GM19043 (cell line): ENCODE results near the gene GAS6.
"Not testable (repeated sequence)": the region's sequence is repeated elsewhere in the genome, so short reads cannot be mapped to it uniquely, and the experiment has no call there.

Experiments used
- ATAC-seq: cut with Tn5 transposase; IDR thresholded peaks from one replicate; pipeline ENCODE4 v1.9.1; 2021; ENCODE audit warnings: low read depth; ENCODE audit not compliant: unreplicated experiment

GAS6 gene

DNA sequence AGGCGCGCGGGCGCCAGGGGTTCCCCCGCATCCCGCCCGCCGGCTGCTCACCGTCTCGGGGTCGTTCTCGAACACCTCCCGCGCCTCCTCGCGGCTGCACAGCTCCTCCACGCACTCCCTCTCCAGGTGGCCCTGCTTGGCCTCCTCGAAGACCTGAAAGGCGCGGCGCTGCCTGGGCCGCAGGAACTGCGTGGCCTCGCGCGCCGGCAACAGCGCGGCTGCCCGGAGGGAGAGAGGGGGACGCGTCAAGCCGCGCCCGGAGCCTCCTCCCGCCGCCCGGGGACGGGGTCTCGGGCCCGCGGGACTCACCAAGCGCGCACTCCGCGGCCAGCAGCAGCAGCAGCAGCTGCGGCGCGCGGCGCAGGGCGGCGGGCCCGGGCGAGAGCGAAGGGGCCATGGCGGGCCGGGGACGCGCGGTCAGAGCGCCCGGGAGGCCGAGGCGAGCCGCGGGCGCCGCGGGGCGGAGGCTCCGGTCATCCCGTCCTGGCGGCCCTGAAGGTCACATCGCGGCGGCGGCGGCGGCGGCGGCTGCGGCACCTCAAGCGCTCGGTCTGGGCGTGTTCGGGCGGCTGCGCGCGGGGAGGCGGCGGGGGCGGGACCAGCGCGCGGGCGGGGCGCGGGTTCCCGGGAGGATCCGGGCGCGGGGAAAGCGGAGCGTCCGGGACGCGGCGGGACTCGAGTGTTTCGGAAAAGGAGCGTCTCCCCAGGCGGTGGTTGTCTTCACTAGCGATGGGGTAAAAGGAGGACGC is at the start of gene GAS6:
Gene GAS6 (minus strand): TSS at position 553 of the 749 bp plus-strand sequence. CDS start 156 bp downstream, at position 397.
- ATAC-seq: no peak

DNA sequence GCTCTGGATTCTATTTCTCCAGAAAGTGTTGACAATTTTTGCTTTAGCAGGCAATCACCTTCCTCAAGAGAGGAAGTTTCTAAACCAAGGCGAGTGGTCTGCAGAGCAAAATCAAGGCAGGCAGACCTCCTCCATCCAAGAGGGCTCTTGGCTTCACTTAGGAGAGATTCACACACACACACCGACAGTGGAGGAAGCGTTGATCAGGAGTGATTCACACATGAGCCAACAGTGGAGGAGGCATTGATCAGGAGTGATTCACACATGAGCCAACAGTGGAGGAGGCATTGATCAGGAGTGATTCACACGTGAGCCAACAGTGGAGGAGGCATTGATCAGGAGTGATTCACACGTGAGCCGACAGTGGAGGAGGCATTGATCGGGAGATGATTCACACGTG is 49.5 kb upstream of the GAS6 start:
- not testable (repeated sequence) for ATAC-seq

DNA sequence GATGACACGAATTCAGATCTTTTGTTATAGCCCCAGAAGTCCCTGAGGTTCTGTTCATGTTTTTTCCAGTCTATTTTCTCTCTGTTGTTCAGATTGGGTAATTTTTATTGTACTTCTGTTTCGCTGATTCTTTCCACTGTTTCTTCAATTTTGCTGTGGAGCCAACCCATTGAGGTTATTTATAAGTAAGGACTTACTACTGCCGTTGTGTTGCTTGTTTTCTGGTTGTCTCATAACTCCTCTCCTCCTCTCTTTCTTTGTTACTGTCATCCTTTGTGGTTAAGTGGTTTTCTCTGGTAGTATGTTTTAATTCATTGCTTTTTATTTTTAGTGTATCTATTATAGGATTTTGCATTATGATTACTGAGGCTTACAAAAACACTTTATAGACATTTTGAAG is 48.7 kb upstream of the GAS6 start:
- no peak for ATAC-seq

DNA sequence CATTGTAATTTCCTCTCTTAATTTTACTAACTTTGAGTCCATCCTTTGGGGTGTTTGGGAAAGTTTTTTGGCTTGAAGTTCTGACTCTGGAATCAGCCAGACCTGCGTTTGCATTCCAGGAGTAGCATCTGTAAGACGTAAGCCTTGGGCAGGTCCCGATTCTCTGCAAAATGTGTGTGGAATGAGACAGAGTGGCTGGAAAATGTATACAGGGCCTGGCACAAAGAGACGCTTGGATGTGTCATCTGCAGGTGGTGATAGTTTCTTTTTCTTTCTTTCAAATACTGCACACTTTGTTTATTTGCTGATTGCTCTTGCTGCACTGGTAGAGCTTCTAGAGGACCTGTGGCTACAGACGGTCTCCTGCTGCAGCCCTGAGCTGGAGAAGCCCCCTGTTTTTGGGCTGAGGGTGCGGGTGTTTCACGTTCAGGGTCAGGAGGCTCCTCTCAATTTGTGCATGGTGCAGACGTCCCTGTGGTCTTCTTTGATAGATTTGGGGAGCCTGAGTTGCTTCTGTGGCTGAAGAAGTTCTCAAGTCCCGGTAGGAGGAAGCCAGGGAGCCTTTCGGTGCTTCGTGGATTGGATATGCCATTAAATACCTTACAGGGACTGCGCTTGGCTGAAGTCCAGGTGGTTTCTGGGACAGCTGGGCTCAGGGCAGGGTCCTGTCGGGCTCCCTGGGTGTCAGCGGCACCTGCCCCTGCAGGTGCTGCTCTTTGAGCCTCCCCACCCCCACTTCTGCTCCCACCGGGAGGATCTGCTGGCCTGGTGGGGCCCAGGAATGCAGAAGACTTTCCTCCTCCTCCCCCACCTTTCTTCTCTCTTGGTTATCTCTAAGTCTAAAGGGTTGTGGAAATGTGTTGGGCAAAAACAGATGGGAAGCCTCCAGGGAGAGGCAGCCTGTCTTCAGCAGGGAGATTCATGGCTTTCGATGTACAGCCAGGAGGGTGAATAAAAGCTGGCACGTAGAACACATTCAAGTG is 44.0 kb upstream of the GAS6 start:
- no peak for ATAC-seq

GRCh38 chr13:113906571-113906970 is 42.7 kb upstream of the GAS6 start:
- no peak for ATAC-seq

- ATAC-seq: no peak
Measured at GRCh38 chr13:113905942-113906341, 42.1 kb upstream of the GAS6 start.

DNA sequence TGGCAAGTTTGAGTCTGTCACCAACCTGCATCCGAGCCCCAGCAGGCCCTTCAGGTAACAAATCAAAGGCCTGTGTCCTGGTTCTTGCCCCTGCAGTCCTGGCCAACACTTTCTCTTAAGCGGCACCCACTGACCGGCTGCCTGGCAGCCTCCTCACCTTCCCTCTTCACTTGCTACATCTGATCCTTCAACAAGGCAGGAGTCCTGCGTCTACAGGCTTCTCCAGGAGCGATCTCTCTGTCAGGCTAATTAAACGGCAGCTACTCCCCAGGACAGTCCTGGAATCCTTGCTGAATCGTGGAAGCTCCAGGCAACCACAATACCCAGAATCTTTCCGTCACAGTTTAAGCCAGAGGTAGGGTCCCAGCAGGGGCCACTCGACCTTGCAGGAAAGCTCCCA is 41.1 kb upstream of the GAS6 start:
- ATAC-seq: no peak

DNA sequence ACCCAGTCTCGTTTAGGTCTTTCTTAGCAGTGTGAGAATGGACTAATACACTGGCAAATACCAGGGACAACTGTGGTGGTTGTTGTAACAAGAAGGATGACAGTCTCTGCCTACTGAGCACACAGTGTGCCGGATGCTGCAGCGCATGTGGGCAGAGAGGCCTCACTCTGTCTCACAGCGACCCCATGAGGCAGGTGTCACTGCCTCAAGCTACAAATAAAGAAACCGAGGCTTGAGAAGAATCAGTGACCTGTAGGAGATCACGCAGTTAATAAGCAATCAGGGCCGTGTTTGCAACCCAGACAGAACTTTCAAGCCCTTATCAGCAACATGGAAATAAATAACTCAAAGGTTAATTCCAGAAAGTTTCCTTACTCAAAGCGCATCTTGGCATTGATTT is 40.5 kb upstream of the GAS6 start:
- no peak for ATAC-seq

DNA sequence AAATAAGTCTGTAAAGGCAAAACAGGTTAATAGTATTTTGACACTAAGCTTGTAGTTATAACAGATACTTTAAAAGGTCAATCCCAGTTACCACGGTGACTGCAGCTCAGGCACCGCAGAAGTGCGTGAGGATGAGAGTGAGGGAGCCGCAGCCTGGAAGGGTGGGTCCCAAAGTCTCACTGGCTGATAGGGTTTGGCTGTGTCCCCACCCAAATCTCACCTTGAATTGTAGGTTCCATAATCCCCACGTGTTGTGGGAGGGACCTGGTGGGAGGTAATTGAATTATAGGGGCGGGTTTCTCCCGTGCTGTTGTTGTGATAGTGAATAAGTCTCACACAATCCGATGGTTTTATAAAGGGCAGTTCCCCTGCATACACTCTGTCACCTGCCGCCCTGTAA is 40.0 kb upstream of the GAS6 start:
- no peak for ATAC-seq

DNA sequence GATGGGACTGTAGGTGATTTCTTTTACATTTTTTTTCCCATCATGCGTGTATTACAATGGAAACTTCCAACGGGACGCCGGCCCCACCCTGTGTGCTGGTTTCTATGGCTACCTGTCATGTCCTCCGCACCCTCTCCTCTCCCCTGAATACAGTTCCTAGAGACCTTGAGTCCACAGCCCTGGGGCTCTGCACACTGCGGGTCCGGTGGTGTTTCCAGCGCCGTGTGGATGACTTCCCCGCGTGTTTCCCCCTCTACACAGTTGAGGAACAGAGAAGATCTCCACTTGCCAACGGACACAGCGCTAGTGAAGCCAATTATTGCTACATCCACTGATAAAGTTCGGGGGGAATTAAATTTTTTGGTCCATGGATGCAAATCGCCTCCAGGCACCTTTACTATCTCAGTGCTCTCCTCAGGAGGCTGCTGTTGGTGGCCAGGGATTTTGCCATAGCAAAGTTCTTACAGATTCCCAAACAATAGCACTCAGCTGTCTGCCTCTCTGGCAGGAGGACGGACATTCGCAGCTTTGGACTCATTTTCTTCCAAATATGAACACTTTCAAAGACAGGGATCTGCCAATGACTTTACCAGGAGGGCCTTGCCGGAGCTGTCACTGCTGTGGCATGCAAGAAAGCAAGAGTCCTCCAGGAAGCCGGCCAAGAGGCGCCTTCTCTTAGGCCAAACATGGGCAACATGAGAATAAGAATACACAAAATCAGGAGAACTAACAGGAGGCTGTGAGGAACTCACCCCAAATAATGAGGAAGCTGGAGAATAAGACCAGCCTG is 39.3 kb upstream of the GAS6 start:
- no peak for ATAC-seq

- ATAC-seq: no peak
Measured at GRCh38 chr13:113902481-113902880, 38.6 kb upstream of the GAS6 start.

GRCh38 chr13:113901642-113902041 is 37.8 kb upstream of the GAS6 start:
- no peak for ATAC-seq

- no peak for ATAC-seq
Measured at GRCh38 chr13:113901231-113901630, 37.4 kb upstream of the GAS6 start.

- no peak for ATAC-seq
Measured at GRCh38 chr13:113900646-113901045, 36.8 kb upstream of the GAS6 start.

DNA sequence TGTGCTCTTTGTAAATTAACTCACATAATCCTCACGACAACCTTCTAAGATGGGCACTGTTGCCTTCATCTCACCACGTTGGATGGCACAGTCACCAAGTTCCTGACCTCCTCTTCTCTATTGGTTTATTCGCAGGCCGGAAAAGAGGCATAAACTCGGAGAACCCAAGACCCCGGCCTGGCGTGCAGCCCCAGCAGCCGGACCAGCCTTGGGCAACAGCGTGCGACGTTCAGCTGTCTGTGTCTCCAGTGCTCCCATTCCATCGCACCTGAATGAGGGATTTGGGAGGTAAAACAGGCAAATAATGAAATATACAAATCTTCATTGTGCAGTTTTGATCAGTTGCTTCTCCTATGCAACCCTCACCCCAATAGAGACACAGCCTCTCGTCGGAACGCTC is 34.5 kb upstream of the GAS6 start:
- no peak for ATAC-seq

GRCh38 chr13:113897966-113898365 is 34.1 kb upstream of the GAS6 start:
- no peak for ATAC-seq

DNA sequence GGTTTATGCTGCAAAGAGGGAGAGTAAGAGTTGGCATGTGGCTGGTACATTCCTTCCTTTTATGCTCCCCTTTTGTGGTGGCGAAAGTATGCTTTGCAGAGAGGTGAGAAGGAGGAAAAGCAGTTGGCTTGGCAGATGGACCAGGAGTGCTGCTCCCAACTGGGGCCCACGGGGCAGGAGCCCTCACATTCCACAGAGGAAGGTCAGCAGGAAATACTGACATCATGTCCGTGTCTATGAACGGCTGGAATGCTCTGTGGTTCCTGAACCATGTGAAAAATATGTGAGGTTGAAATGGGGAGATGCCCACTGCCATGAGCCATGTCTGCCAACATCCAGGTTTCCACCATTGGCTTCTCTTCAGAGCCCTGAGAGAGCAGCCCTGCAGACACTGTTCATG is 33.3 kb upstream of the GAS6 start:
- no peak for ATAC-seq

DNA sequence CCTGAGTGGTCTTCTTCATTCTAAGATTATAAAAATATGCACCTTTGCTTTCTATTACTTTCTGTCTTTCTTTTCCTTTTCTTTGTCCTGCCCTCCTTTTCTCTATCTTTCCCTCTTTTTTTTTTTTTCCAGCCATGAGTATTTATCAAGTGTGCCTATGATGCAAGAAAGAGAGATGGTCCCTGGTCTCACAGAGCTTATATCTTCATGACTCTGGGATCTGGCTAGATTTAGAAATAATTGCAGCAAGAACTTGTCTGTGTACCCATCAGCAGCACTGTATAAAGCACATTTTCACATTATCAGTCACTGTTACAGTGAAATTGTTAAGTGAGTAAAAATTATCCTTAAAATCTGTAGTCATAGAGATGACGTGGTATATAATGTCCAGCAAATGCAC is 31.6 kb upstream of the GAS6 start:
- ATAC-seq: no peak

DNA sequence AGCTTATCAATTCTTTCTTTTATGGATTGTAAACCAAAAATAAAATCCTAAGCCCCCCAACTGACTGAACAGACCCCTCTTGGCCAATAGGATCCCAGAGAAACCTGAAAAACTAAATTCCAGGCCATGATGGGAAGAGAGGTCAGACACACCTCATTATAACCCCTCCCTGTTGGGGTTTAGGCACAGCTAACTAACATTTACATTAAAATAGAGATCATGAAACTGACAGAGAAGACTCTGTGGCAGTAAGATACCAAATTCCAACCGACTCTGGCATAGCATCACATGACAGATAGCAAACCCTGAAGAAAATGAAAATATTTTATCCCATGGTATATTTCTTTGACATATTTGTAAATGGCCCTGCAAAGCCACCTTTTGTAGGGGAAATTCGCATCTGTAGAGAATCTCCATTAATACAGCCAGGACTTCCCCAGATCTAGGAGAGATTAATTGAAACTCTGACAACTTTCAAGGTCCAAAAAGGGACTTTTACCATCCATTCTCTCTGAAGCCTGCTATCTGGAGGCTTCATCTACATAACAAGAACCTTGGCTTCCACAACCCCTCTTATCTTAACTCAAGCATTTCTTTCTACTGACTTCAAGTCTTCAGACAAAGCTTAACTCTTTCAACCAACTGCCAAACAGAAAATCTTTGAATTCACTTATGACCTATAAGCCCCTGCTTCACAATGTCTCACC is 27.1 kb upstream of the GAS6 start:
- ATAC-seq: no peak

DNA sequence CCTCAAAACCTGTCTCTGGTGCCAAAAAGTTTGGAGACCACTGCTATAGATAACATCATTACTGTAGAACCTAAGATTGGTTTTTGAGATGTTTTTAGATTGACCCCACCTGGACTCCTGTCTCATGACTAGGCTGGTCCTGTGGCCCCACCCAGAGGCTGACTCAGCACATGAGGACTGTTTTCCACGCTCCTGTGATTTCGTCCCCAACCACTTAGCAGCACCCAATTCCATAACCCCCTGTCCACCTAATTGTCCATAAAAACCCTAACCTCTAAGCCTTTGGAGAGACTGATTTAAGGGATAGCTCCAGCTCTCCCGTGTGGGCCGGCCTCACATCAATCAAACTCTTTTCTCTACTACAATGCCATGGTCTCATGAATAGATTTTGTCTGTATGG is 25.6 kb upstream of the GAS6 start:
- ATAC-seq: no peak
